ENCODE data around the gene DOCK11. TPM values are rescaled to one million over a fixed set of nuclear protein-coding genes. Genes with fewer than 3 reads are reported as not detected.
"Not testable (repeated sequence)": the region's sequence is repeated elsewhere in the genome, so short reads cannot be mapped to it uniquely, and the experiment has no call there.

The DOCK11 gene
- total and polyA plus RNA-seq, 2 donors from 2014 or later: 11.4 to 49.5 TPM

DNA sequence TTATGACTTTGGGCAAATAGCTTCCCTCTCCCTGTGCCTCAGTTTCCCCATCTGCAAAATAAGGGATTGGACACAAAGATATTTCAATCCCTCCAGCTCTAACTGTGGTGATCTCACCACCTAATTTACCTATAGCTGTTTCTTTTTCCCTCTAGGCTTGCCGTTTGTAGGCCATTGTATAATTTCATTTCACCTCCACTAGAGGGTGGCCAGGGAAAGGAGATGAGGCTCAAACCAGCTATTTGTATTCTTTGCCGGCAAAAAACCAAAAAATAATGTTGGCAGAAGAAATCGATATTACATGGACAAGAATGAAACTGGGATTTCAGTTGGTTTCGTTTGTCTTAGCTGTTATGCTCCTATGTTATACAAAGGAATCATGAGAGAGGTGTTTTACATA is 36.1 kb upstream of the DOCK11 start:
- Histone ChIP-seq H3K27me3 (ENCODE audit: control insufficient read depth, insufficient read depth, low read length) (no peaks in the 10 kb centered on the region), H3K4me3 (ENCODE audit: low read length in 3 of 3) (no peak overlapping the region), H3K27ac (ENCODE audit: low read depth in 2 of 2, low read length in 2 of 2) (no peak overlapping the region), H3K9me3 (ENCODE audit: control insufficient read depth in 2 of 3, insufficient read depth in 1 of 3, low read length in 3 of 3) (no peaks in the 10 kb centered on the region), H3K9ac (ENCODE audit: low read length in 3 of 3) (no peak overlapping the region), H3K36me3 (ENCODE audit: control insufficient read depth in 2 of 3, insufficient read depth in 3 of 3, low read length in 3 of 3) (no peaks in the 10 kb centered on the region), H3K4me1 (ENCODE audit: control insufficient read depth in 2 of 3, insufficient read depth in 2 of 3, low read depth in 1 of 3, low read length in 3 of 3) (no peaks in the 10 kb centered on the region)
- intact Hi-C loops (cut with DNase I): no loop called here
- TF ChIP-seq, protein P1, sequence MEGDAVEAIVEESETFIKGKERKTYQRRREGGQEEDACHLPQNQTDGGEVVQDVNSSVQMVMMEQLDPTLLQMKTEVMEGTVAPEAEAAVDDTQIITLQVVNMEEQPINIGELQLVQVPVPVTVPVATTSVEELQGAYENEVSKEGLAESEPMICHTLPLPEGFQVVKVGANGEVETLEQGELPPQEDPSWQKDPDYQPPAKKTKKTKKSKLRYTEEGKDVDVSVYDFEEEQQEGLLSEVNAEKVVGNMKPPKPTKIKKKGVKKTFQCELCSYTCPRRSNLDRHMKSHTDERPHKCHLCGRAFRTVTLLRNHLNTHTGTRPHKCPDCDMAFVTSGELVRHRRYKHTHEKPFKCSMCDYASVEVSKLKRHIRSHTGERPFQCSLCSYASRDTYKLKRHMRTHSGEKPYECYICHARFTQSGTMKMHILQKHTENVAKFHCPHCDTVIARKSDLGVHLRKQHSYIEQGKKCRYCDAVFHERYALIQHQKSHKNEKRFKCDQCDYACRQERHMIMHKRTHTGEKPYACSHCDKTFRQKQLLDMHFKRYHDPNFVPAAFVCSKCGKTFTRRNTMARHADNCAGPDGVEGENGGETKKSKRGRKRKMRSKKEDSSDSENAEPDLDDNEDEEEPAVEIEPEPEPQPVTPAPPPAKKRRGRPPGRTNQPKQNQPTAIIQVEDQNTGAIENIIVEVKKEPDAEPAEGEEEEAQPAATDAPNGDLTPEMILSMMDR (IDR thresholded peaks at IDR 0.05; ENCODE audit: borderline replicate concordance, extremely low read depth, insufficient read depth): peak; percentile 39
- no peak for FAIRE-seq
- peak in 3 of 5 donors; percentile 9 to 66 (median 31) for DNase-seq

DNA sequence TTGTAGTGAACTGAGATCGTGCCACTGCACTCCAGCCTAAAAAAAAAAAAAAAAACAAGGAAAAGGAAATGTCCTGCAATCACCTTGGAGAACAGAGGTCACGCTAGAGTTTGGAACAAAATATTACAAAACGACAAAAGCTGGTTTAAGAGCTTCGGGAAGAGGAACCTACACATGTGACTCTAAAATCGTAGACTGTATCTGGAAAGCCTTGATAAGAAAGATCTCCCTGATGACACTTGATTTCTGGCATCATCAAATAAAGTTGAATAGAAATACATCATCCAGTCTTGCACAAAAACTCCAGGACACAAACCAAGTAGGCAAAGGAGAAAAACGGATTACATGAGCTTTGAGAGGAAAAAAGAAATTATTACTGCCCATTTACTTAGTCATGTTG is 31.1 kb upstream of the DOCK11 start:
- TF ChIP-seq, protein P1 (IDR thresholded peaks at IDR 0.05; ENCODE audit: borderline replicate concordance, extremely low read depth, insufficient read depth): no peak
- DNase-seq: no peak
- Histone ChIP-seq H3K27ac (ENCODE audit: low read depth in 2 of 2, low read length in 2 of 2) (no peak overlapping the region), H3K27me3 (ENCODE audit: control insufficient read depth, insufficient read depth, low read length) (no peaks in the 10 kb centered on the region), H3K4me3 (ENCODE audit: low read length in 3 of 3) (no peak overlapping the region), H3K9ac (ENCODE audit: low read length in 3 of 3) (no peak overlapping the region), H3K4me1 (ENCODE audit: control insufficient read depth in 2 of 3, insufficient read depth in 2 of 3, low read depth in 1 of 3, low read length in 3 of 3) (no peaks in the 10 kb centered on the region), H3K9me3 (ENCODE audit: control insufficient read depth in 2 of 3, insufficient read depth in 1 of 3, low read length in 3 of 3) (no peaks in the 10 kb centered on the region), H3K36me3 (ENCODE audit: control insufficient read depth in 2 of 3, insufficient read depth in 3 of 3, low read length in 3 of 3) (no peaks in the 10 kb centered on the region)
- no peak for FAIRE-seq
- intact Hi-C loops (cut with DNase I): no loop called here

DNA sequence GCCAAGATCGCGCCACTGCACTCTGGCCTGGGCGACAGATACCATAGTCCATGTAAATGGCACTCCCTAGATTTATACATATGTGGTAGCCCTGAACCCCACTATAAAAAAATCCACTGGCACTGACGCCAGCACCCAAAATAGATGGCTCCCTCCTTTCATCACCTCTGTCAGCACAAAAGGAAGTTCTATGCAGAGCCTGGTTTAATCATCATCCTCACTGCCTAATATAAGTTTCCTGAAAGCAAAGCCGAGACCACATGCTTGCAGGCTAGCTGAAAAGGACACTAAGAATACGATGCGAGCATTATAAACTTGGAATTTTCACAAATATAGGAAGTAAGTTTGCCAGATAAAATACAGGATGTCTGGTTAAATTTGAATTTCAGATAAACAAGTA is 27.5 kb upstream of the DOCK11 start:
- FAIRE-seq (no peak), DNase-seq (no peak)
- Histone ChIP-seq H3K27me3 (ENCODE audit: control insufficient read depth, insufficient read depth, low read length) (no peaks in the 10 kb centered on the region), H3K36me3 (ENCODE audit: control insufficient read depth in 2 of 3, insufficient read depth in 3 of 3, low read length in 3 of 3) (no peaks in the 10 kb centered on the region), H3K4me3 (ENCODE audit: low read length in 3 of 3) (no peak overlapping the region), H3K9ac (ENCODE audit: low read length in 3 of 3) (no peak overlapping the region), H3K27ac (ENCODE audit: low read depth in 2 of 2, low read length in 2 of 2) (no peak overlapping the region), H3K4me1 (ENCODE audit: control insufficient read depth in 2 of 3, insufficient read depth in 2 of 3, low read depth in 1 of 3, low read length in 3 of 3) (no peaks in the 10 kb centered on the region), H3K9me3 (ENCODE audit: control insufficient read depth in 2 of 3, insufficient read depth in 1 of 3, low read length in 3 of 3) (no peaks in the 10 kb centered on the region)
- TF ChIP-seq, protein P1 (IDR thresholded peaks at IDR 0.05; ENCODE audit: borderline replicate concordance, extremely low read depth, insufficient read depth): no peak
- intact Hi-C loops (cut with DNase I): no loop called here

DNA sequence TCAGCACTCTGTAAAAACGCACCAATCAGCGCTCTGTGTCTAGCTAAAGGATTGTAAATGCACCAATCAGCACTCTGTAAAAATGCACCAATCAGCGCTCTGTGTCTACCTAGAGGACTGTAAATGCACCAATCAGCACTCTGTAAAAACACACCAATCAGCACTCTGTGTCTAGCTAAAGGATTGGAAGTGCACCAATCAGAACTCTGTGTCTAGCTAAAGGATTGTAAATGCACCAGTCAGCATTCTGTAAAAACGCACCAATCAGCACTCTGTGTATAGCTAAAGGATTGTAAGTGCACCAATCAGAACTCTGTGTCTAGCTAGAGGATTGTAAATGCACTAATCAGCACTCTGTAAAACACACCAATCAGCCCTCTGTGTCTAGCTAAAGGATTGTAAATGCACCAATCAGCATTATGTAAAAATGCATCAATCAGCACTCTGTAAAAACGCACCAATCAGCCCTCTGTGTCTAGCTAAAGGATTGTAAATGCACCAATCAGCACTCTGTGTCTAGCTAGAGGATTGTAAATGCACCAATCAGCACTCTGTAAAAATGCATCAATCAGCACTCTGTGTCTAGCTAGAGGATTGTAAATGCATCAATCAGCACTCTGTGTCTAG is 24.8 kb upstream of the DOCK11 start:
- DNase-seq; H3K9ac ChIP-seq (ENCODE audit: low read length in 3 of 3); FAIRE-seq; H3K27me3 ChIP-seq (ENCODE audit: control insufficient read depth, insufficient read depth, low read length); H3K4me1 ChIP-seq (ENCODE audit: control insufficient read depth in 2 of 3, insufficient read depth in 2 of 3, low read depth in 1 of 3, low read length in 3 of 3); H3K9me3 ChIP-seq (ENCODE audit: control insufficient read depth in 2 of 3, insufficient read depth in 1 of 3, low read length in 3 of 3); H3K4me3 ChIP-seq (ENCODE audit: low read length in 3 of 3); H3K27ac ChIP-seq (ENCODE audit: low read depth in 2 of 2, low read length in 2 of 2); intact Hi-C loops (cut with DNase I); H3K36me3 ChIP-seq (ENCODE audit: control insufficient read depth in 2 of 3, insufficient read depth in 3 of 3, low read length in 3 of 3): not testable (repeated sequence)
